GM20431 (cell line): ENCODE measurements around the gene ATP6V1B1.

Source experiments
- in situ Hi-C: fragments of 300-500 bp; cut with MseI, MboI; formaldehyde crosslinking; loops from one replicate; pipeline ENCODE4 v1.15.0; 2020; ENCODE audit warnings: low sequenced_read_pairs; ENCODE audit not compliant: unreplicated experiment

The ATP6V1B1 gene

GRCh38 chr2:70898363-70899240 is 37.1 kb upstream of the ATP6V1B1 start:
- in situ Hi-C loops: no loop called here

GRCh38 chr2:70901227-70902066 is 34.3 kb upstream of the ATP6V1B1 start:
- in situ Hi-C loops: no loop called here

GRCh38 chr2:70902067-70902442 is 33.6 kb upstream of the ATP6V1B1 start:
- in situ Hi-C loops: no loop called here

- in situ Hi-C loops: no loop called here
Measured at GRCh38 chr2:70902579-70902978, 33.1 kb upstream of the ATP6V1B1 start.

- in situ Hi-C loops: no loop called here
Measured at GRCh38 chr2:70903171-70903570, 32.5 kb upstream of the ATP6V1B1 start.

GRCh38 chr2:70903641-70904340 is 31.9 kb upstream of the ATP6V1B1 start:
- in situ Hi-C loops: no loop called here

GRCh38 chr2:70904371-70905216 is 31.1 kb upstream of the ATP6V1B1 start:
- in situ Hi-C loops: no loop called here

GRCh38 chr2:70905443-70906421 is 30.0 kb upstream of the ATP6V1B1 start:
- in situ Hi-C loops: no loop called here

GRCh38 chr2:70906439-70907005 is 29.2 kb upstream of the ATP6V1B1 start:
- in situ Hi-C loops: no loop called here

- in situ Hi-C loops: no loop called here
Measured at GRCh38 chr2:70907130-70908057, 28.3 kb upstream of the ATP6V1B1 start.

GRCh38 chr2:70916291-70916690 is 19.4 kb upstream of the ATP6V1B1 start:
- in situ Hi-C loops: no loop called here

- in situ Hi-C loops: no loop called here
Measured at GRCh38 chr2:70918016-70918415, 17.7 kb upstream of the ATP6V1B1 start.

GRCh38 chr2:70919672-70920366 is 15.9 kb upstream of the ATP6V1B1 start:
- in situ Hi-C loops: no loop called here

GRCh38 chr2:70920367-70920715 is 15.4 kb upstream of the ATP6V1B1 start:
- in situ Hi-C loops: no loop called here

GRCh38 chr2:70921031-70921430 is 14.7 kb upstream of the ATP6V1B1 start:
- in situ Hi-C loops: no loop called here

GRCh38 chr2:70921839-70922234 is 13.9 kb upstream of the ATP6V1B1 start:
- in situ Hi-C loops: no loop called here
